ENCODE results near the gene PFAS. TPM values are rescaled to one million over a fixed set of nuclear protein-coding genes. Genes with fewer than 3 reads are reported as not detected.

The PFAS gene
- polyA plus RNA-seq, 1 donor from 2014 or later: 11.7 TPM

GRCh38 chr17:8253801-8254200 lies 4.7 kb downstream of the PFAS start:
- Histone ChIP-seq H3K9me3 (ENCODE audit: low read length) (no peaks in the 10 kb centered on the region), H4K20me1 (ENCODE audit: insufficient read depth) (no peaks in the 10 kb centered on the region), H3K79me2 (replicated peaks; ENCODE audit: insufficient read depth, low read length) (peaks cover 14% of the 10 kb centered on the region), H3F3A (ENCODE audit: insufficient read depth, low read length, poor library complexity, severe bottlenecking) (no peaks in the 10 kb centered on the region), H3K9me2 (ENCODE audit: insufficient read depth, low read length) (no peaks in the 10 kb centered on the region), H3K27ac (ENCODE audit: low read length) (no peak overlapping the region), H3K4me3 (ENCODE audit: low read length) (no peak overlapping the region), H2AFZ (ENCODE audit: low read depth, low read length) (no peak overlapping the region), H3K4me2 (ENCODE audit: low read length) (no peak overlapping the region), H3K36me3 (ENCODE audit: insufficient read depth, low read length) (no peaks in the 10 kb centered on the region), H3K9ac (ENCODE audit: low read length) (no peak overlapping the region), H3K27me3 (ENCODE audit: insufficient read depth, low read depth, low read length) (no peaks in the 10 kb centered on the region)
- TF ChIP-seq EZH2 (IDR thresholded peaks at IDR 0.05; ENCODE audit: borderline replicate concordance, insufficient read depth, low read length, poor library complexity, severe bottlenecking) (no peak), RAD21 (conservative IDR thresholded peaks at IDR 0.05) (peak; percentile 22), TAF1 (IDR thresholded peaks at IDR 0.05; ENCODE audit: low read depth) (no peak), CTCF (IDR thresholded peaks at IDR 0.05; ENCODE audit: poor library complexity, severe bottlenecking) (peak; percentile 19), SMC3 (conservative IDR thresholded peaks at IDR 0.05; ENCODE audit: poor library complexity) (no peak)

DNA sequence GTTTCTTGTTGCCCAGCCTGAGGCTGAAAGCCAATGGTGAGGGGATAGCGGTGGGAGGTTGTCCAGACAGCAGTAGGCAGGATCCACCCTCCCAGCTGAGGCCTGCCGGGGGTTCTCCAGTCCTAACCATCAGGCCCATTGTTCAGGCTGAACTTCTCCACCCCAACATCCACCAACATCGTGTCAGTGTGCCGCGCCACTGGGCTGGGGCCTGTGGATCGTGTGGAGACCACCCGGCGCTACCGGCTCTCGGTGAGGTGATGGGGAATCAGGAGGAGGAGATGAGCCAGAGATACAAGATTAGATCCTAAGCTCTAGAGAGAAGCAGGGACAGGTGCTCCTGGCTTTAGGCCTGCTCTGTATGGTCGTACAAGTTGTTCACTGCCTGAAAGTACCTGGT lies 5.8 kb downstream of the PFAS start:
- H3K79me2 ChIP-seq (replicated peaks; ENCODE audit: insufficient read depth, low read length): peaks cover 8% of the 10 kb centered on the region
- H3K9ac ChIP-seq (ENCODE audit: low read length): no peak overlapping the region
- no peaks in the 10 kb centered on the region for H3K9me3 ChIP-seq (ENCODE audit: low read length)
- no peaks in the 10 kb centered on the region for H3F3A ChIP-seq (ENCODE audit: insufficient read depth, low read length, poor library complexity, severe bottlenecking)
- no peak overlapping the region for H3K4me3 ChIP-seq (ENCODE audit: low read length)
- H3K36me3 ChIP-seq (ENCODE audit: insufficient read depth, low read length): no peaks in the 10 kb centered on the region
- H3K27me3 ChIP-seq (ENCODE audit: insufficient read depth, low read depth, low read length): no peaks in the 10 kb centered on the region
- TF ChIP-seq RAD21 (conservative IDR thresholded peaks at IDR 0.05): no peak
- TF ChIP-seq EP300 (conservative IDR thresholded peaks at IDR 0.05; ENCODE audit: poor library complexity, severe bottlenecking): no peak
- no peak for TF ChIP-seq TAF1 (IDR thresholded peaks at IDR 0.05; ENCODE audit: low read depth)
- TF ChIP-seq EZH2 (IDR thresholded peaks at IDR 0.05; ENCODE audit: borderline replicate concordance, insufficient read depth, low read length, poor library complexity, severe bottlenecking): no peak
- no peak for TF ChIP-seq MXI1 (conservative IDR thresholded peaks at IDR 0.05; ENCODE audit: poor library complexity, severe bottlenecking)
- no peak for TF ChIP-seq POLR2AphosphoS5 (IDR thresholded peaks at IDR 0.05)
- no peaks in the 10 kb centered on the region for H3K9me2 ChIP-seq (ENCODE audit: insufficient read depth, low read length)
- H2AFZ ChIP-seq (ENCODE audit: low read depth, low read length): no peak overlapping the region
- H3K27ac ChIP-seq (ENCODE audit: low read length): no peak overlapping the region
- H4K20me1 ChIP-seq (ENCODE audit: insufficient read depth): no peaks in the 10 kb centered on the region
- H3K4me2 ChIP-seq (ENCODE audit: low read length): no peak overlapping the region

DNA sequence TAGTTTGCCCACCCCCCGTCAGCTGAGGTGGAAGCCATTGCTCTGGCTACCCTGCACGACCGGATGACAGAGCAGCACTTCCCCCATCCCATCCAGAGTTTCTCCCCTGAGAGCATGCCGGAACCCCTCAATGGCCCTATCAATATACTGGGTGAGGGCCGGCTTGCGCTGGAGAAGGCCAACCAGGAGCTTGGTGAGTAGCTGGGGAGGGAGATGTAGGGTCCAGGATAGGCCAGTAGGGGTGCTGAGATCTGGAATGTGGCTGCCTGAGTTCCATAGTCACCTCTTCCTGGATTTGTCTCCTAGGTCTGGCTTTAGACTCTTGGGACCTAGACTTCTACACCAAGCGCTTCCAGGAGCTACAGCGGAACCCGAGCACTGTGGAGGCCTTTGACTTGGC lies 6.4 kb downstream of the PFAS start:
- no peaks in the 10 kb centered on the region for H3K36me3 ChIP-seq (ENCODE audit: insufficient read depth, low read length)
- no peaks in the 10 kb centered on the region for H3K9me2 ChIP-seq (ENCODE audit: insufficient read depth, low read length)
- peaks cover 2% of the 10 kb centered on the region for H3K79me2 ChIP-seq (replicated peaks; ENCODE audit: insufficient read depth, low read length)
- no peaks in the 10 kb centered on the region for H4K20me1 ChIP-seq (ENCODE audit: insufficient read depth)
- H3K9me3 ChIP-seq (ENCODE audit: low read length): no peaks in the 10 kb centered on the region
- no peak overlapping the region for H3K9ac ChIP-seq (ENCODE audit: low read length)
- no peaks in the 10 kb centered on the region for H3K27me3 ChIP-seq (ENCODE audit: insufficient read depth, low read depth, low read length)
- H3K27ac ChIP-seq (ENCODE audit: low read length): no peak overlapping the region
- no peak for TF ChIP-seq REST (IDR thresholded peaks at IDR 0.05; ENCODE audit: borderline replicate concordance)
- TF ChIP-seq RAD21 (conservative IDR thresholded peaks at IDR 0.05): no peak
- TF ChIP-seq MXI1 (conservative IDR thresholded peaks at IDR 0.05; ENCODE audit: poor library complexity, severe bottlenecking): no peak
- TF ChIP-seq CTCF (IDR thresholded peaks at IDR 0.05; ENCODE audit: poor library complexity, severe bottlenecking): no peak
- no peak for TF ChIP-seq POLR2AphosphoS5 (IDR thresholded peaks at IDR 0.05)
- no peak for TF ChIP-seq EZH2 (IDR thresholded peaks at IDR 0.05; ENCODE audit: borderline replicate concordance, insufficient read depth, low read length, poor library complexity, severe bottlenecking)
- no peak for TF ChIP-seq SMC3 (conservative IDR thresholded peaks at IDR 0.05; ENCODE audit: poor library complexity)
- no peak for TF ChIP-seq EP300 (conservative IDR thresholded peaks at IDR 0.05; ENCODE audit: poor library complexity, severe bottlenecking)
- TF ChIP-seq TAF1 (IDR thresholded peaks at IDR 0.05; ENCODE audit: low read depth): no peak
- H2AFZ ChIP-seq (ENCODE audit: low read depth, low read length): no peak overlapping the region
- H3K4me3 ChIP-seq (ENCODE audit: low read length): no peak overlapping the region
- no peaks in the 10 kb centered on the region for H3F3A ChIP-seq (ENCODE audit: insufficient read depth, low read length, poor library complexity, severe bottlenecking)
- H3K4me2 ChIP-seq (ENCODE audit: low read length): no peak overlapping the region
